HEK293 (cell line): Measurements from ENCODE around the gene C3.

Source experiments
- CTCF ChIA-PET: fragments of 350-600 bp; formaldehyde crosslinking; extraction: SDS; loops from one replicate; lab custom pipeline; 2021; ENCODE audit warnings: antibody characterized with exemption; lab: Yijun Ruan, JAX
- POLR2A ChIA-PET: fragments of 300-600 bp; formaldehyde crosslinking; extraction: SDS; loops from one replicate; lab custom pipeline; 2020; ENCODE audit warnings: antibody characterized with exemption, inconsistent platforms; lab: Yijun Ruan, JAX
- H3K27ac ChIP-seq: fragments of 200-500 bp; sonication (Bioruptor generic); 2 replicates; pipeline ENCODE4 v1.5.1; 2014; ENCODE audit warnings: low read depth, low read length, control low read depth, inconsistent platforms; ENCODE audit errors: extremely low read depth
- H3K36me3 ChIP-seq, 2 experiments: fragments of 200-500 bp in 1 of 2; sonication (Bioruptor generic) in 1 of 2; 1 replicate in 1 of 2; 2 replicates in 1 of 2; pipeline ENCODE4 v1.5.1; 2014 to 2017; ENCODE audit warnings: inconsistent platforms in 2 of 2, low read length in 2 of 2; ENCODE audit not compliant: control insufficient read depth in 2 of 2, insufficient read depth in 1 of 2
- H3K4me1 ChIP-seq: fragments of 200-500 bp; sonication (Bioruptor generic); 2 replicates; pipeline ENCODE4 v1.5.1; 2014; ENCODE audit warnings: mild to moderate bottlenecking, low read length, inconsistent platforms; ENCODE audit not compliant: control insufficient read depth, insufficient read depth
- H3K4me3 ChIP-seq: 2 replicates; pipeline ENCODE4 v1.5.1; 2011; ENCODE audit warnings: low read depth, mild to moderate bottlenecking, control low read depth, low read length, moderate library complexity
- H3K9me3 ChIP-seq: fragments of 200-500 bp; sonication (Bioruptor generic); 2 replicates; pipeline ENCODE4 v1.5.1; 2014; ENCODE audit warnings: low read depth, low read length, inconsistent platforms; ENCODE audit not compliant: control insufficient read depth, insufficient read depth
- BCL11B ChIP-seq: fragments of 450-650 bp; formaldehyde crosslinking; IDR thresholded peaks from 2 replicates; pipeline ENCODE4 v1.5.1; 2016; ENCODE audit warnings: low read depth, missing biosample characterization, missing genetic modification characterization
- PRDM10 ChIP-seq: fragments of 450-650 bp; formaldehyde crosslinking; IDR thresholded peaks from 2 replicates; pipeline ENCODE4 v1.5.1; 2016; ENCODE audit warnings: missing biosample characterization, missing genetic modification characterization
- ZBTB7A ChIP-seq: fragments of 450-650 bp; formaldehyde crosslinking; IDR thresholded peaks from 2 replicates; pipeline ENCODE4 v1.5.1; 2016; ENCODE audit warnings: low read depth, missing biosample characterization, missing genetic modification characterization
- ZNF24 ChIP-seq: fragments of 450-650 bp; formaldehyde crosslinking; IDR thresholded peaks from 2 replicates; pipeline ENCODE4 v1.5.1; 2016; ENCODE audit warnings: missing biosample characterization, missing genetic modification characterization
- ZNF280D ChIP-seq: fragments of 450-650 bp; formaldehyde crosslinking; IDR thresholded peaks from 2 replicates; pipeline ENCODE4 v1.5.1; 2016; ENCODE audit warnings: missing biosample characterization, missing genetic modification characterization
- ZNF311 ChIP-seq: fragments of 450-650 bp; formaldehyde crosslinking; IDR thresholded peaks from 2 replicates; pipeline ENCODE4 v1.5.1; 2017; ENCODE audit warnings: missing biosample characterization, missing genetic modification characterization, borderline replicate concordance
- ZNF521 ChIP-seq: fragments of 450-650 bp; formaldehyde crosslinking; IDR thresholded peaks from 2 replicates; pipeline ENCODE4 v1.5.1; 2017; ENCODE audit warnings: missing biosample characterization, mild to moderate bottlenecking, missing genetic modification characterization
- ZNF529 ChIP-seq: fragments of 450-650 bp; formaldehyde crosslinking; IDR thresholded peaks from 2 replicates; pipeline ENCODE4 v1.5.1; 2017; ENCODE audit warnings: missing genetic modification characterization, missing biosample characterization; ENCODE audit not compliant: insufficient replicate concordance
- ZNF610 ChIP-seq: fragments of 450-650 bp; formaldehyde crosslinking; IDR thresholded peaks from 2 replicates; pipeline ENCODE4 v1.5.1; 2016; ENCODE audit warnings: missing biosample characterization, missing genetic modification characterization, borderline replicate concordance
- ZNF654 ChIP-seq: fragments of 450-650 bp; formaldehyde crosslinking; IDR thresholded peaks from 2 replicates; pipeline ENCODE4 v1.5.1; 2016; ENCODE audit warnings: low read depth, missing biosample characterization, missing genetic modification characterization
- ZNF704 ChIP-seq: fragments of 450-650 bp; formaldehyde crosslinking; IDR thresholded peaks from 2 replicates; pipeline ENCODE4 v1.5.1; 2016; ENCODE audit warnings: missing biosample characterization, missing genetic modification characterization
- ZNF837 ChIP-seq: fragments of 450-650 bp; formaldehyde crosslinking; IDR thresholded peaks from 2 replicates; pipeline ENCODE4 v1.5.1; 2016; ENCODE audit warnings: missing biosample characterization, missing genetic modification characterization
- TF ChIP-seq, protein P1 (sequence below): fragments of 450-650 bp; formaldehyde crosslinking; IDR thresholded peaks from 2 replicates; pipeline ENCODE4 v1.5.1; 2017; ENCODE audit warnings: missing biosample characterization, missing genetic modification characterization

C3 gene

DNA sequence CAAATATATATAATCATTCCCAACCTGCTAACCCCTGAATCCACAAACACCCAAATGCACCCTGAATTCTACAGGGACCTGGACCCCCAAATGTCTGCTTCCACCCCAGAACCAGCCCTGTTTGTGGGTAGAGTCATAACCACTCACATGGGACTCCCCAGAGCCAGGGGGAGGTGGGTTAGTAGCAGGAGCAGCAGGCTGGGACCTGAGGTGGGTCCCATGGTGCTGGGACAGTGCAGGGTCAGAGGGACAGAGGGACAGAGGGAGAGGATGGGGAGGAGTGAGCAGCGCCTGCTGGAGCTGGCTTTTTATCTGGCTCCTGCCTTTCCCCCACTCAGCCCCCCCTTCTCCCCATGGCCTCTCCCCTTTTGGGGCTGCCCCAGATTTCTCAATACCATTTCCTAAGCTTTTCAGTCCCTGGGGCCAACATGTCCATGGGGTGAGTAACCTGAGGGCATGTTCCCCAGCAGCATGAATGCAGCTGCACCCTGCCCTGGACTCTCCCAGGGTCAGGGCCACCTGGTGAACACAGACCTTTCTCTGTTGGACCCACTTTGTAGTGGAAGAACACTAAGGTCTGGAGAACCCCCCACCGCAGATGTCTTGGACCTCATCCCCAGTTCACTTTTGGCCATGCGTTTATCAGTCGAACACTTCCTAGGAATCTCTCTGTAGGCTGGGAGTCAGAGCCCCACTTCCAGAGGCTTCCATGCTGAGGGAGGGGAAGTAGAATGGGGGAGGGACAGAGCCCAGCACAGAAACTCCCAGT is at the start of gene C3:
Gene C3, minus strand, starts transcription at position 282 of the 769 bp plus-strand sequence. Its CDS starts 61 bp downstream, at position 221.
- Histone ChIP-seq H3K27ac (no peak within 1 kb of the TSS), H3K4me3 (no peak within 1 kb of the TSS), H3K9me3 (no peaks in the 10 kb centered on the region), H3K4me1 (no peaks in the 10 kb centered on the region)
- TF ChIP-seq ZBTB7A (tag by site-specific recombination) (no peak), ZNF610 (tag by site-specific recombination) (no peak), PRDM10 (peak; percentile 37; the same call in 1 of the 2 replicates), ZNF280D (tag by site-specific recombination) (no peak), ZNF704 (no peak), ZNF521 (tag by site-specific recombination) (no peak), ZNF24 (tag by site-specific recombination) (no peak), ZNF837 (tag by site-specific recombination) (no peak)
- TF ChIP-seq, protein P1, sequence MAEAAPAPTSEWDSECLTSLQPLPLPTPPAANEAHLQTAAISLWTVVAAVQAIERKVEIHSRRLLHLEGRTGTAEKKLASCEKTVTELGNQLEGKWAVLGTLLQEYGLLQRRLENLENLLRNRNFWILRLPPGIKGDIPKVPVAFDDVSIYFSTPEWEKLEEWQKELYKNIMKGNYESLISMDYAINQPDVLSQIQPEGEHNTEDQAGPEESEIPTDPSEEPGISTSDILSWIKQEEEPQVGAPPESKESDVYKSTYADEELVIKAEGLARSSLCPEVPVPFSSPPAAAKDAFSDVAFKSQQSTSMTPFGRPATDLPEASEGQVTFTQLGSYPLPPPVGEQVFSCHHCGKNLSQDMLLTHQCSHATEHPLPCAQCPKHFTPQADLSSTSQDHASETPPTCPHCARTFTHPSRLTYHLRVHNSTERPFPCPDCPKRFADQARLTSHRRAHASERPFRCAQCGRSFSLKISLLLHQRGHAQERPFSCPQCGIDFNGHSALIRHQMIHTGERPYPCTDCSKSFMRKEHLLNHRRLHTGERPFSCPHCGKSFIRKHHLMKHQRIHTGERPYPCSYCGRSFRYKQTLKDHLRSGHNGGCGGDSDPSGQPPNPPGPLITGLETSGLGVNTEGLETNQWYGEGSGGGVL: peak; percentile 64
- TF ChIP-seq, all 188 proteins: peak for 2
- POLR2A ChIA-PET: interaction anchor here (0.6 kb wide), 1 partner anchor 49 kb away, joined by 4 read pairs; no protein-coding TSS in a partner anchor
- CTCF ChIA-PET: interaction anchor here (0.6 kb wide), 1 partner anchor 852 kb away, joined by 4 read pairs; no protein-coding TSS in a partner anchor
- no peaks in the 10 kb centered on the region for H3K36me3 ChIP-seq

DNA sequence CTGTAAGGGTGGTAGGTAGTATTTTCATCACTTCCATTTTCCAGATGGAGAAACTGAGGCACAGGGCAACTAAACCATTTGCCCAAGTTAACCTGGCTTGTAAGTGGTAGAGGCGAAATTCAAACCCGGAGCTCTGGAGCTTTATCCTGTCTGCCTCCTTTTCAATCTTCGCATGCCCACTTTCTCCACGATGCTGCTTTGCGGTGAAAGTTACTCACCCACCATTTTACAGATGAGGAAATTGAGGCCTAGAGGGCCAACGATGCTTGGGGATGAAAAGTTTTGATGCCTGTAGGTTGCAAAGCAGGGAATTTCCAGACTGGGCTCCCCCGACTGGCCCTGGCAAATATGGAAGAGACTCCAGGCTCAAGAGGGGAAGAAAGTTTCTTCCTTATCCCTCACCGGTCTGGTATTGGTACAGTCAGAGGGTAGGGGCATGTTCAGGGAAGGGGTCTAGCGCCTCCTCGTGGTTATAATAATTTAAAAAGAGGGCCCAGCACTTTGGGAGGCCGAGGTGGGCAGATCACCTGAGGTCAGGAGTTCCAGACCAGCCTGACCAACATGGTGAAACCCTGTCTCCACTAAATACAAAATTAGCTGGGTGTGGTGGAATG is 48.7 kb upstream of the C3 start:
- POLR2A ChIA-PET: interaction anchor here (1.4 kb wide), 1 partner anchor 33 kb away, joined by 4 read pairs; no protein-coding TSS in a partner anchor
- H3K9me3 ChIP-seq: no peaks in the 10 kb centered on the region
- no peaks in the 10 kb centered on the region for H3K36me3 ChIP-seq
- H3K4me3 ChIP-seq: no peak overlapping the region
- no peaks in the 10 kb centered on the region; the same call in 1 of the 2 replicates for H3K4me1 ChIP-seq
- CTCF ChIA-PET: interaction anchor here (0.6 to 1.8 kb wide), 11 partner anchors 8 to 139 kb away, joined by 3 to 19 read pairs (median 4); partner anchors contain the start of gene GPR108
- TF ChIP-seq ZNF311: no peak
- peak; percentile 67 for TF ChIP-seq ZNF654
- peak; percentile 84 for TF ChIP-seq PRDM10
- no peak for TF ChIP-seq ZNF529
- 0 out of 2 replicates have a peak, but pooled peaks have one; percentile 46 for TF ChIP-seq BCL11B
- H3K27ac ChIP-seq: no peak overlapping the region
